GM21367 (cell line): Measurements from ENCODE around the gene MBD6.

ENCODE experiments used
- ATAC-seq: cut with Tn5 transposase; IDR thresholded peaks from one replicate; pipeline ENCODE4 v1.9.1; 2021; ENCODE audit not compliant: unreplicated experiment

MBD6 gene

GRCh38 chr12:57527184-57527583 lies 4.6 kb downstream of the MBD6 start:
- no peak for ATAC-seq

- ATAC-seq, result no peak
Observed at GRCh38 chr12:57528176-57528575, 5.6 kb downstream of the MBD6 start.

GRCh38 chr12:57528831-57529555 lies 6.4 kb downstream of the MBD6 start:
- no peak for ATAC-seq

- no peak for ATAC-seq
Observed at GRCh38 chr12:57529831-57530230, 7.2 kb downstream of the MBD6 start.

- ATAC-seq, result no peak
Observed at GRCh38 chr12:57530396-57531142, 7.9 kb downstream of the MBD6 start.

- ATAC-seq, result no peak
Observed at GRCh38 chr12:57531836-57532235, 9.2 kb downstream of the MBD6 start.

GRCh38 chr12:57533108-57533507 lies 10.5 kb downstream of the MBD6 start:
- no peak for ATAC-seq

- no peak for ATAC-seq
Observed at GRCh38 chr12:57534250-57534649, 11.6 kb downstream of the MBD6 start.

- no peak for ATAC-seq
Observed at GRCh38 chr12:57534991-57535543, 12.4 kb downstream of the MBD6 start.

GRCh38 chr12:57535764-57536596 lies 13.4 kb downstream of the MBD6 start:
- ATAC-seq, result no peak

GRCh38 chr12:57536597-57536942 lies 13.9 kb downstream of the MBD6 start:
- ATAC-seq, result no peak

- ATAC-seq, result no peak
Observed at GRCh38 chr12:57539134-57539768, 16.6 kb downstream of the MBD6 start.

- ATAC-seq, result no peak
Observed at GRCh38 chr12:57541001-57541400, 18.4 kb downstream of the MBD6 start.

- ATAC-seq, result no peak
Observed at GRCh38 chr12:57541717-57542116, 19.1 kb downstream of the MBD6 start.

GRCh38 chr12:57543581-57543980 lies 21.0 kb downstream of the MBD6 start:
- ATAC-seq, result no peak

- ATAC-seq, result no peak
Observed at GRCh38 chr12:57545809-57546437, 23.3 kb downstream of the MBD6 start.

GRCh38 chr12:57546438-57547287 lies 24.0 kb downstream of the MBD6 start, which contains the start of gene DCTN2:
Gene DCTN2, minus strand, starts transcription at chr12:57547192. Its CDS starts 129 bp downstream, at chr12:57547063.
- peak; percentile 95 for ATAC-seq

GRCh38 chr12:57547288-57548012 lies 24.8 kb downstream of the MBD6 start:
- ATAC-seq, result no peak

GRCh38 chr12:57548013-57548315 lies 25.3 kb downstream of the MBD6 start:
- no peak for ATAC-seq
